SK-N-MC (cell line): ENCODE data around the gene PRSS27.
"Not testable (repeated sequence)": the region's sequence is repeated elsewhere in the genome, so short reads cannot be mapped to it uniquely, and the experiment has no call there.

Experiments
- EZH2 ChIP-seq: fragments of 200-600 bp; sonication (generic); IDR thresholded peaks from one replicate; pipeline ENCODE4 v1.6.1; 2017; ENCODE audit warnings: antibody characterized with exemption
- FOXP2 ChIP-seq: optimal IDR thresholded peaks from 2 replicates; pipeline ENCODE3; 2011; ENCODE audit warnings: mild to moderate bottlenecking, moderate library complexity; ENCODE audit not compliant: insufficient read depth; ENCODE audit errors: extremely low read length, control extremely low read depth
- POLR2AphosphoS5 ChIP-seq: IDR thresholded peaks from 2 replicates; pipeline ENCODE4 v1.6.1; 2012; ENCODE audit warnings: mild to moderate bottlenecking, low read depth, low read length, borderline replicate concordance

GRCh38 chr16:2696601-2697250, 23.3 kb downstream of the PRSS27 start:
- TF ChIP-seq POLR2AphosphoS5, EZH2, FOXP2: not testable (repeated sequence)
